ENCODE results near the gene ACTR5. TPM values are rescaled to one million over a fixed set of nuclear protein-coding genes. Genes with fewer than 3 reads are reported as not detected.

The ACTR5 gene
- total RNA-seq, 1 experiment from 2014 or later = 22.2 TPM

GRCh38 chr20:38798266-38798665 lies 50.0 kb downstream of the ACTR5 start:
- Histone ChIP-seq H3K27ac (no peak overlapping the region), H3K36me3 (no peaks in the 10 kb centered on the region), H3K4me1 (no peaks in the 10 kb centered on the region), H3K9me3 (replicated peaks) (no peaks in the 10 kb centered on the region), H3K4me3 (no peak overlapping the region), H3K27me3 (peaks cover 11% of the 10 kb centered on the region; the same call in 1 of the 2 replicates)
- no peak for DNase-seq

GRCh38 chr20:38799203-38799602 lies 50.9 kb downstream of the ACTR5 start:
- Histone ChIP-seq H3K27ac (no peak overlapping the region), H3K27me3 (peaks cover 11% of the 10 kb centered on the region; the same call in 1 of the 2 replicates), H3K9me3 (replicated peaks) (no peaks in the 10 kb centered on the region), H3K4me3 (no peak overlapping the region), H3K36me3 (no peaks in the 10 kb centered on the region), H3K4me1 (no peaks in the 10 kb centered on the region)
- DNase-seq = no peak

- DNase-seq = no peak
- no peaks in the 10 kb centered on the region for H3K9me3 ChIP-seq (replicated peaks)
- H3K36me3 ChIP-seq = no peaks in the 10 kb centered on the region
- no peak overlapping the region for H3K4me3 ChIP-seq
- no peaks in the 10 kb centered on the region; the same call in 1 of the 2 replicates for H3K4me1 ChIP-seq
- H3K27me3 ChIP-seq = peaks cover 11% of the 10 kb centered on the region; the same call in 1 of the 2 replicates
- H3K27ac ChIP-seq = no peak overlapping the region
Measured at GRCh38 chr20:38800882-38801281, 52.6 kb downstream of the ACTR5 start.

DNA sequence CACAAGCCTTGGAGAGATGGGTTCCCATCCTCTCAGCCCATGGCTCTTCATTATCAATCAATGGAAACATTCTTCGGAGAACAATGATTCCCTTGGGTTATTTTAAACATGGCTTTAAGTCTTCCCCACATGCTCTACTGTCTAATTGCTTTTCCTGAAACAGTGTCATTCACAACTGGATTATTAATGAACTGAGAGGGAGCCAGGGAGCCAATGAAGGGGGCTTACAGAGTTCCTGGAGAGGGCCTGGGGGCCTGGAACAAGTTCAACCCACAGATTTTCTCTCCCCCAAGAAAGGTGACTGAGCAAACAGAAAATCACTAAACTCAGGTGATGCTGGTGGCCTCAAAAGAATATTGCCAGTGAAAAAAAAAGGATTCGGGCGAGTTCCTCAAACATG lies 56.0 kb downstream of the ACTR5 start:
- Histone ChIP-seq H3K27me3 (no peaks in the 10 kb centered on the region), H3K4me3 (no peak overlapping the region), H3K36me3 (no peaks in the 10 kb centered on the region), H3K27ac (no peak overlapping the region), H3K9me3 (replicated peaks) (no peaks in the 10 kb centered on the region), H3K4me1 (peaks cover 10% of the 10 kb centered on the region; the same call in 1 of the 2 replicates)
- no peak for DNase-seq

DNA sequence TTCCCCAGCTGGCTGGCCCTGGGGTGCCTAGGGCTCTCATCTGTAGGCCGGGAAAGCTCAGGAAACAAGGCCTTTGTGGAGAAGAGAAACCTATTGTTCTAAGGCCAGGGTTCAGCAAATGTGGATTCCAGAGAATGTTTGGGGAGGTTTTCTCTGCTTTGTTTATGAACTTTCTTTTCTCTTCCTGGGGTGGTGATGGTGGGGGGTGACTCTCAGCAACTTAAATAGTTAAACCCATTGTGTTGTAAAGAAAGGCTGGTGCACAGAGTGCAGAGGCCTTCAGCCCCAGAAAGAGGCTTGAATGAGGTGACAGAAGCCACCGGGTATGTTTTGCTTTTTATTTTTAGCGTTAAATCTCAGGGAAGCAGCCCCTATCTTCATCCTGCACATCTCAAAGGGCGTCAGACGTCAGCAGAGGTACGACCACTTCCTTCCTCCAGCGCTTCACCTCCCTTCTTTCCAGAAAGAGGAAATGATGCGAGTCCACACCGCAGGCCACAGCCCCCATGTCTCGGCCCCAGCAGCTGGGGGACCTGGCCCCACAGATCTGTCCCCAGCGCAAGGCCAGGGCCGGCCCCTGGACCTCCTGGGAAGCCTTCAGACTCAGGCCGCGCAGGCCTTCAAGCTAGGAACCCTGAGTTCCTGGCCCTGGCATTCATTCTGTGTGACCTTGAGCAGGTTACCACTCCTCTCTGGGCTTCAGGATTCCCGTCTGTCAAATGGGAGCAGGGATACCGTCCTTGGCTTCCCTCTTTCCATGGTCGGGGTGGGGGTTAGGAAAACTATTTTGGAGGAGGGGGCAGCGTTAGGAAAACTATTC lies 56.6 kb downstream of the ACTR5 start:
- peak overlapping the region; percentile 64 for H3K4me3 ChIP-seq
- peaks cover 12% of the 10 kb centered on the region for H3K4me1 ChIP-seq
- peak overlapping the region; percentile 28 for H3K27ac ChIP-seq
- no peak for DNase-seq
- H3K27me3 ChIP-seq = no peaks in the 10 kb centered on the region
- no peaks in the 10 kb centered on the region for H3K36me3 ChIP-seq
- H3K9me3 ChIP-seq (replicated peaks) = no peaks in the 10 kb centered on the region

DNA sequence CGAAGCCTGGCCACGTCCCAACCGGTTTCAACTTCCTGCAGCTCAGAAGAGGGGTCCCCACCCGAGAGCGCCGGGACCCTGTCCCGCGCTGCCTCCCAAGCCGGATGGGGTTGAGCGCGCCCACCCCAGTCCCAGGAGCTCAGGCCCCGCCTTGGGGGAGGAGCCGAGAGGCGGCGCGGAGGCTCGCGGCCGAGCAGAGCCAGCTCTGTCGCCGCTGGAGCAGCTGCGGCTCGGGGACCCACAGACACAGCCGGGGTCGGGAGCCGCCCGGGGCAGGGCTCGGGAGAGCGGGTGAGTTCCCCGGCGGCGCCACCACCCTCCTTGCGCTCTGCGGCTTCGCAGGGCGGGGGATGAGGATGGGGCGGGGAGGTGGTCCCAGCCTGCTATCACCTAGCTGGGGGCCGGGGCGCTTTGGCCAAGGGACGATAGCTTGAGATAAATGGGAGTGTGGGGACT lies 57.3 kb downstream of the ACTR5 start, which contains the start of gene PPP1R16B:
TSS of gene PPP1R16B (plus strand) at position 196 of the 456 bp plus-strand sequence. CDS start 30,229 bp downstream, outside the sequence.
- peak; percentile 87 to 92 for DNase-seq
- no peaks in the 10 kb centered on the region for H3K36me3 ChIP-seq
- peaks cover 18% of the 10 kb centered on the region for H3K4me1 ChIP-seq
- H3K27me3 ChIP-seq = no peaks in the 10 kb centered on the region
- H3K27ac ChIP-seq = peak within 1 kb of the TSS; percentile 28
- H3K4me3 ChIP-seq = peak within 1 kb of the TSS; percentile 64
- no peaks in the 10 kb centered on the region for H3K9me3 ChIP-seq (replicated peaks)

GRCh38 chr20:38805958-38806854 lies 57.9 kb downstream of the ACTR5 start:
- Histone ChIP-seq H3K27me3 (no peaks in the 10 kb centered on the region), H3K9me3 (replicated peaks) (no peaks in the 10 kb centered on the region), H3K36me3 (no peaks in the 10 kb centered on the region), H3K27ac (peak overlapping the region; percentile 28), H3K4me1 (peaks cover 25% of the 10 kb centered on the region), H3K4me3 (peak overlapping the region; percentile 64)
- DNase-seq = peak; percentile 58 to 68

DNA sequence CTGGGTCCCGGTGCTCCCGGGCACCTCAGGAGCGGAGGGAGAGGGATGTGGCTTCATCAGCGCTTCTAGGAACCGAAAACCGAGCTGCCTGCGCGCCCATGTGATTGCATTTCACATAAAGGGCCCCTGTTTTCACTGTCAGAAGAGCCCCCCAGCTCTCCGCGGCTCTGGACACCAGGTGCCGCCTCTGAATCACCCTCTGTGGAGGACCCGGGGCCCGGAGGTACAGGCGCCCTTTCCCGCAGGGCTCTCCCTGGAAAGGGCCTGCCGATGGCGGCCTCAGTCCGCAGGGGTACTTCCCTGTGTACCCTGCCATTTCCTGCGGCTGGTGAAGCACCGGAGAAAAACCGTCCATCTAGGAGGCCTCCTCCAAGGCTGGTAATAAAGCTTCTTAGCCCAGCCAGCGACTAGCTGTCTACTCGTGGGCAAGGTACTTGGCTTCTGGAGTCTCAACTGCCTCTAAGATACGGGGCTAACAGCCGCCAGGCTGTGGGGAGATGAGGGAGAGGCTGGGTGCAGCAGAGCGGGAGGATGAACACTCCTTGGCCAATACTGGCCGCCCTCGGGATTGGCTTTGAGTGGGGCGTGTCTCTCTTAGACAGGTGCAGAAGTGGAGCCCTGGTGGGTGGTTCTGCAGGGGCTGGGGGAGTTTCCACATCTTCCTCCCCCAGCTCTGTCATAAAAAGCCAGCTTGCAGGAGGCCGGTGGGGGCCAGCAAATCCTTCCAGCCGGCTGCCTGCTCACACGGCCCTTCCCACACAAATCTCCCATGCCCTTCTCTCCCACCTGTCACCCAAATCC lies 58.8 kb downstream of the ACTR5 start:
- Histone ChIP-seq H3K27ac (peak overlapping the region; percentile 28), H3K4me1 (peaks cover 34% of the 10 kb centered on the region), H3K9me3 (replicated peaks) (no peaks in the 10 kb centered on the region), H3K36me3 (no peaks in the 10 kb centered on the region), H3K4me3 (peak overlapping the region; percentile 64), H3K27me3 (no peaks in the 10 kb centered on the region)
- peak; percentile 63 to 78 for DNase-seq

- no peaks in the 10 kb centered on the region for H3K36me3 ChIP-seq
- H3K4me3 ChIP-seq = no peak overlapping the region
- H3K9me3 ChIP-seq (replicated peaks) = no peaks in the 10 kb centered on the region
- H3K27ac ChIP-seq = no peak overlapping the region; the same call in 1 of the 2 replicates
- DNase-seq = peak in 1 of 2 experiments; percentile 24
- peaks cover 47% of the 10 kb centered on the region for H3K4me1 ChIP-seq
- H3K27me3 ChIP-seq = no peaks in the 10 kb centered on the region
Measured at GRCh38 chr20:38809942-38810341, 61.7 kb downstream of the ACTR5 start.

DNA sequence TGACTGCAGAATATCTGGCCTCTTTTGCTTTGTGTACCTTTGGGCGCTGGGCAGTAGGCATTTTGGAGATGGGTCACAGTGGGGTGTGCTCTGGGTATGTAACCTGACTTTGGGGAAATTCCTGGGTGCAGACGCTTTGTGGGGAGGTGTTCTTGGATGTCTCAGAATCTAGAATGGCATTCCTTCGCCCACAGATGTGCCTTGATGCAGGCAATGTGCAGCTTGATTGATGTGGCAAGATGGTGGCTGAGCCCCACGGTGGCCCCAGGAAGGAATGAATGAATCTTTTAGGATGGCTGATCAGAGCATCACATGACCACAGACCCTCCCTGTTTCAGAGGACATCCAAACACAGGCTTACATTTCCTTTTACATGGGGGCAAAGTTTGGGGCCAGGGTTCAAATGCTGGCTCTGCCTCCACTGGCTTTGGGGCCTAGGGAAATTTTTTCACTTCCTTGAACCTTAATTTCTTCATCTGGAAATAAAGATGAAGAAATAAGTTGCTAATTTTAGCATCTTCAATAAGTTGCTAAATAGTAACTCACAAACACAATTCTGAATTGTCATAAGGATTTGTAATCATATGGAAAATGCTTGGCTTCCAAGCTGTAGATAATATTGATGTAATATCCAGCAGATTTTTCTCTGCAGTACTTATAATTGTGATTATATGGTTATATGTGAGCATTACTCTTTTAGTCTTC lies 62.8 kb downstream of the ACTR5 start:
- peak; percentile 83 to 92 for DNase-seq
- Histone ChIP-seq H3K4me1 (peaks cover 47% of the 10 kb centered on the region), H3K36me3 (no peaks in the 10 kb centered on the region), H3K27me3 (no peaks in the 10 kb centered on the region), H3K27ac (peak overlapping the region; percentile 94), H3K4me3 (no peak overlapping the region), H3K9me3 (replicated peaks) (no peaks in the 10 kb centered on the region)

GRCh38 chr20:38811769-38812168 lies 63.5 kb downstream of the ACTR5 start:
- Histone ChIP-seq H3K9me3 (replicated peaks) (no peaks in the 10 kb centered on the region), H3K4me1 (peaks cover 47% of the 10 kb centered on the region), H3K4me3 (no peak overlapping the region), H3K27me3 (no peaks in the 10 kb centered on the region), H3K36me3 (no peaks in the 10 kb centered on the region), H3K27ac (peak overlapping the region; percentile 94)
- DNase-seq = peak; percentile 77 to 92

GRCh38 chr20:38812182-38812581 lies 63.9 kb downstream of the ACTR5 start:
- no peaks in the 10 kb centered on the region for H3K36me3 ChIP-seq
- peak; percentile 78 to 94 for DNase-seq
- H3K27ac ChIP-seq = peak overlapping the region; percentile 94
- no peak overlapping the region for H3K4me3 ChIP-seq
- H3K27me3 ChIP-seq = no peaks in the 10 kb centered on the region
- peaks cover 45% of the 10 kb centered on the region for H3K4me1 ChIP-seq
- H3K9me3 ChIP-seq (replicated peaks) = no peaks in the 10 kb centered on the region

- Histone ChIP-seq H3K4me3 (no peak overlapping the region), H3K27ac (peak overlapping the region; percentile 94), H3K9me3 (replicated peaks) (no peaks in the 10 kb centered on the region), H3K27me3 (no peaks in the 10 kb centered on the region), H3K36me3 (no peaks in the 10 kb centered on the region), H3K4me1 (peaks cover 38% of the 10 kb centered on the region)
- DNase-seq = no peak
Measured at GRCh38 chr20:38812709-38813573, 64.7 kb downstream of the ACTR5 start.

Measured in SJCRH30 (cell line).